GM21528 (cell line): ENCODE measurements around the gene ZNF440.
"Not testable (repeated sequence)": the region's sequence is repeated elsewhere in the genome, so short reads cannot be mapped to it uniquely, and the experiment has no call there.

Experiments used
- ATAC-seq: cut with Tn5 transposase; IDR thresholded peaks from one replicate; pipeline ENCODE4 v1.9.1; 2021; ENCODE audit warnings: mild to moderate bottlenecking, moderate library complexity; ENCODE audit not compliant: unreplicated experiment, low FRiP score

Gene ZNF440

GRCh38 chr19:11814029-11814699 lies at the start of gene ZNF440:
Gene ZNF440 (plus strand): TSS chr19:11814273. CDS start chr19:11814448, 175 bp downstream.
- peak; percentile 87 for ATAC-seq

DNA sequence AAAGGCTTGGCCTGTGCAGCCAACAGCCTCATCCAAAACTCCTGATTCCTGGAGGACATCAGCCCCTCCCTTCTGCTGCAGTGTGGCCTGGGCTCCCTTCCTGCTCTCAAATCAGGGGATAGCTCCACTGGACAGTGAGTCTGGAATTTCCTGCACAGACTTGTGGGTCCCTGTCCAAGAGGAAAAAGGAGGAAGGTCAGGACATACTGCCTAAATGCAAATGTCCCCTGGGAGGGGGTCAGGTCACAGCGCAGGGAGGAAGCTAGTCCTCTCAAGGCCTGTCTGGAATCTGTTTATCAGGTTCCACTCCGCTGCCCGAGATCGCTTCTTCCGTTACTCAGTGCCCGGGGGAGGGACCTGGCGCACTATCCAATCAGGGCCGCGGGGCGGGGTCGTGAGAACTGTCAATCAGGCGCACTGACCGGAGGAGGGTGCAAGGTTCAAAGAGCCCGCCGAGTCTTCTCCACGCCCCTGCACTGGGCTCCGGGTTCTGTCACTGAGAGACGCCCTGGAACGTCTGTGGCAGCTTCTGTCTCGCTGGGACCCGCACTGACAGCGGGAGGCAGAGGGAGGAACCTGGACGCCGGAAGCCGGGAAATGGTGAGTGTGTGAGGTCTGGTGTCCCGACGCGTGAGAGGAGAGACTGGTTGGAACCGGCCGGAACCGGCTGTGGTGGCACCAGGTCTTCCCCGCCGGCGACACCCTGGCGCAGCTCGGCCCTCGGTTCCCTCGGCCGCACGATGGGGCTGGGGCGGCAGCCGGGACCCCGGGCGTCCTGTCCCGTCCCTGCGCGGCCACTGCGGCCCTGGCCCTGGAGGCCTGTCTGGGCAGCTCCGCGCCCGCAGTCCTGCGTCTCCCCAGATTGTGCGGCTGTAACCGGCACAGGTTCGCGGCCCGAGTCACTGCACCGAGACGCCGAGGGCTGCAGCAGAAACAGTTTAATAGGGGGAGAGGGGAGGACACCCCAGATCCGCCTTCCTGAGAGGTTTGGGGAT lies 47.2 kb upstream of the ZNF440 start, which contains the start of gene ZNF441:
ZNF441 (plus strand) TSS at position 404 of the 995 bp plus-strand sequence; CDS start at position 598, 194 bp downstream.
- peak; percentile 88 for ATAC-seq

DNA sequence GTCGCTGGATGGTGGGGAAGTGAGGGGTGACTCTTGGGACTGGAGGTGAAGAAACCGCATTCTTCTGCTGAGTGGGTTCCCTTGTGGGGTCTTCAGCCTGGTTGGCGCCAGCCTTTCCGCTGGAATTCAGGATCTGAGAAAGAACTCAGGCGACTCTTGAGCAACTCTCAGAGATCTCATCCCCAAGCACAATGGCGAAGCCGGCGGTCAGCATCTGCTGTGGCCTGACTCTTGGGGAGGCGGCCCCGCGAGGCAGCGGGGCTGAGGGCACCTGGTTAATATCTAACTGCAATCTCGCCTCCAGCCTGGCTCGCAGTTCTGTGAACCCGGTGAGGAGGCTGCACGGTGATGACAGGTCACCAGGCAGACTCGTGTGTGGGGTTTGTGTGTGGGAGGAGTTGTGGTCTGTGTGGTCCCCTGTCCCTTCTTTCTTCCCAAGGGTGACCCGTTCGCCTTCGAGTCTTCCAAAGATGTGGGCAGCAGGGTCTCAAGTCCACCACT lies 46.4 kb upstream of the ZNF440 start:
- ATAC-seq = peak; percentile 26

GRCh38 chr19:11769995-11770394 lies 44.1 kb upstream of the ZNF440 start:
- no peak for ATAC-seq

DNA sequence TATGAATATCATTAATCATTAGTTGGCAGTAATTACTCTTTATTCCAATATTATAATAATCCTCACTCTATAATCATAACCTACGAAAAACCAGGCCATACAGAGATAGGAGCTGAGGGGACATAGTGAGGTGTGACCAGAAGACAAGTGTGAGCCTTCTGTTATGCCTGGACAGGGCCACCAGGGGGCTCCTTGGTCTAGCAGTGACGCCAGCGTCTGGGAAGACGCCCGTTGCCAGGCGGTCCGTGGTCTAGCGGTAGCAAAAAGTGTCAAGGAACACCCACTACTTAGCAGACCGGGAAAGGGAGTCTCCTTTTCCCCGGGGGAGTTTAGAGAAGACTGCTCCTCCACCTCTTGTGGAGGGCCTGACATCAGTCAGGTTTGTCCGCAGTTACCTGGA lies 42.6 kb upstream of the ZNF440 start:
- not testable (repeated sequence) for ATAC-seq

- ATAC-seq = not testable (repeated sequence)
Measured at GRCh38 chr19:11776669-11777068, 37.4 kb upstream of the ZNF440 start.

DNA sequence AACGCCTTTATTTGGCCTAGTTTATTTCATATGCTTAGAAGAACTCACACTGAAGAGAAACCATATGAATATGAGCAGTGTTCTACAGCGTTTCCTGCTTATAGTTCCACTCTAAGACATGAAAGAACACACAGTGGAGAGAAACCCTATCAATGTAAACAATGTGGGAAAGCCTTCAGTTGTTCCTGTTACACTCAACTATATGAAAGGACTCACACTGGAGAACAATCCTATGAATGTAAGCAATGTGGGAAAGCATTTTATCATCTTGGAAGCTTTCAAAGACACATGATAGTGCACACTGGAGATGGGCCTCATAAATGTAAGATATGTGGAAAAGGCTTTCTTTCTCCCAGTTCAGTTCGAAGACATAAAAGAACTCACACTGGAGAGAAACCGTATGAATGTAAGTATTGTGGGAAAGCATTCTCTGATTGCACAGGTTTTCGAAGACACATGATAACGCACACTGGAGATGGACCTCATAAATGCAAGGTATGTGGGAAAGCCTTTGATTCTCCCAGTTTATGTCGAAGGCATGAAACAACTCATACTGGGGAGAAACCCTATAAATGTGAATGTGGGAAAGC lies 33.5 kb upstream of the ZNF440 start:
- no peak for ATAC-seq

- ATAC-seq = no peak
Measured at GRCh38 chr19:11781295-11782057, 32.6 kb upstream of the ZNF440 start.

GRCh38 chr19:11783767-11784166 lies 30.3 kb upstream of the ZNF440 start:
- ATAC-seq = no peak

DNA sequence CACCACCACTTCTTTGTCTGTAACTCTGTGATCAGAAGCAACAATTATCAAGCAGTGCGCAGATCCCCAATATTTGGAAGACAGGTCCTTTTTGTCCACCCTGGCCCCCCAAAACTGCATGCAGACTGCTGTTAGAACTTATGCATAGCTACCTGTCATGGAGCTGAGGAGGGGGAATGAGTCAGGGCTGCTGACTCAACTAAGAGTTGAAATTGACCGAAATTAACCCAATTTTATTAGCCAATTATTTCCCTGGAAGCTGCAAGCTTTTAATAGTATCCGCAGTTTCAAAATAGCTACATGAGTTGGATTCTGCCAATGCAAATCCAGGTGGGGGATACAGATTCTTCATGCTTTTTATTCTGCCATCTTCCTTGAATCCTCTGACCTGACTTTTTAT lies 29.7 kb upstream of the ZNF440 start:
- ATAC-seq = no peak

DNA sequence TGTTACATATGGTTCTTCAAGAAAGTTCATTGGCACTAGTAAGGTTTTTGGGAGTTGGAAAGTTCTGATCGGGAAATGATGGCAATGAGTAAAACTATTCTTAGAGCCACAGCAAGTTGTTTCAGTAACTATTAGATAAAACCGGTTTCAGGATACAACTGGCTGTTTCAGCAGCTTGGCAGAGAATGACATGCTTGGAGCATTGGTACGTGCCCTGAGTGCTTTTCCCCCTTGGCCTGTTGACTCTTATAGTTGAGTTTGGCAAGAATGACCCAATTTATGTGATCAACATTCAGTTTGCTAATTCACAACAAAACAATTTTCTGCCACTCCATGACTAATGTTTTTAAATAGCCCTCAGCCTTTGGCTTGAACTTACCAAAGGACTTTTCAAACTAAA lies 26.5 kb upstream of the ZNF440 start:
- no peak for ATAC-seq

DNA sequence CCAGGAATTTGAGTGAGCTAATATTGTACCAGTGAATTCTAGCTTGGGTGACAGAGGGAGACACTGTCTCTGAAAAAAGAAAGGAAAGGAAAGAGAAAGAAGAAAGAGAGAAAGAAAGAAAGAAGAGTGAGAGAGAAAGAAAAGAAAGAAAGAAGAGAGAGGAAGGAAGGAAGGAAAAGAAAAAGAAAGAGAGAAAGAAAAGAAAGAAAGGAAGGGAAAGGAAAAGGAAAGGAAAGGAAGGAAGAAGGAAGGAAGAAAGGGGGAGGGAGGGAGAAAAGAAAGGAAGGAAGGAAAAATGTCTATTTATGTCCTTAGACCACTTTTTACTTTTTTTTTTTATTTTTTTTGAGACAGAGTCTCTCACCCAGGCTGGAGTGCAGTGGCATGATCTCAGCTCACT lies 21.1 kb upstream of the ZNF440 start:
- no peak for ATAC-seq

- ATAC-seq = no peak
Measured at GRCh38 chr19:11797491-11797890, 16.6 kb upstream of the ZNF440 start.

DNA sequence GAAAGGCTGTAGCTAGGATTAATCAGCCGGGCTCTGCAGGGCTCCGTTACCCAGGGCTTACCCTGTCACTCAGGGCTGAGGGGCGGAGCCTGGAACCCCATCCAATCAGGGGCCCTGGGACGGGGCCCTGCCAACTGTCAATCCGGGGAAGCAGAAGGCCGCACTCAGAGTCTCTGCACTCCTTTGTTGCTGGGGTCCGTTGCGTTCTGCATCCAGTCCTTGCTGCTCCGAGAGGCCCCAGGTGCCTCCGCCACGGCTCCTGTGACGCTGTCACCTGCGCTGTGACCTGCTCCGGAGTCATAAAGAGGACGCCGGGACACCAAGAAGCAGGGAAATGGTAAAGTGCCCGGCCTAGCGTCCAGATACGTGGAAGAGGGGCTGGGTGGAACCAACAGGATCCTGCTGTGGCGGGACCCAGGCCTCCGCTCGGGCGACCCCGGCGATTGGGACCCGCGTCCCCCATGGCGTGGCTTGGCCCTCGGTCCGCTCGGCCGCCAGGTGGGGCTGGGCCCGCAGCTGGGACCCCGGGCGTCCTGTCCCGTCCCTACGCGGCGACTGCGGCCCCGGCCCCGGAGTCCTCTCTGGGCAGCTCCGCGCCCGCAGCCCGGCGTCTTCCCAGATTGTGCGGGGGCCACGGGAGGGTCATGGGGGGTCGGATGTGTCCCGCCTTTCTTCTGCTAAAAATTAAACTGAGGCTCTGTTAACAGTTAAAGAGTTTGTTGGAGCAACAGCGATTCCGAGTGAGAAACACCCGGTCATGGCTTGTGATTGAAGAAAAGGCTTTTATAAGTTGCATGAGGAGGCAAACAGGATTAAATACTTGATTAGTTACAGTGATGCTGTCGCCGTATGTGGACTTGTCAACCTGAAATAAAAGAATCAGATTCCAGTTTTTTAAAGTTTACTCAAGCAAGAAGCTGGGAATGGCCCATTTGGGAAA lies 15.4 kb upstream of the ZNF440 start, which contains the start of gene ZNF491:
ZNF491 (plus strand) TSS at position 133 of the 940 bp plus-strand sequence. CDS start 7,431 bp downstream, outside the sequence.
- peak; percentile 85 for ATAC-seq

GRCh38 chr19:11806354-11807098 lies 7.5 kb upstream of the ZNF440 start:
- ATAC-seq = no peak

- ATAC-seq = no peak
Measured at GRCh38 chr19:11807099-11807380, 7.0 kb upstream of the ZNF440 start.

DNA sequence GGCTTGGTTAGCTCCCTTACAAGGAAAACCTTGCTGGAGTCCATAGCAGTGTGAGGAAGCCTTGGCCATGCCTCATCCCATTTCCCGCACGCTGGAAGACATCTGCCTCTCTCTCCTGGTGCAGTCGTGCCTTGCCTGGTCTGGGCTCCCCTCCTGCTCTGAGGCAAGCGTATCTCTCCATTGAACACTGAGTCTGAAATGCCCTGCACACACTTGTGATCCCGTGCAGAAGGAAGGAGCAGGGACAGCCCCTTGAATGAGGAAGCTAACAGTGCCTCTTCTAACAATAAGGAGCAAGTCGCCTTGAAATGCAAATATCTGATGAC lies 407 bp upstream of the ZNF440 start:
- peak; percentile 48 for ATAC-seq

DNA sequence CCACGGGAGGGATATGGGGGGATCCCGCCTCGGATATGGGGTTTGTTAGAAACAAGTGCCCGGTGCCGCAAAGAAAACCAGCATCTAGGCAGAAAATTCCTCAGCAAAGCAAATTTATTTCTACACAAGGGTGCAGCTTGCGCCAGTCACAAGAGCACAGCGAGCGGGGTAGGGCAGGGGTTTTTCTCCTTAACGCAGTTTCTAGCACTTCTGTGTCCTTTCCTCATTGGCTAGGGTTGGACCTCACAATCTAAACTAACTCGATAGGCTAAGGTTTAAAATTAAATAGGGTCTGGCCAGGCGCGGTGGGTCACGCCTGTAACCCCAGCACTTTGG lies 595 bp downstream of the ZNF440 start:
- no peak for ATAC-seq
